Transverse colon (tissue), 3 donors: ENCODE data around the gene RFXAP.

Source experiments
- CTCF ChIP-seq, 5 experiments: fragments of 200-600 bp in 3 of 5; fragments of 450-650 bp in 2 of 5; sonication (generic) in 3 of 5; IDR thresholded peaks; 1 replicate in 2 of 5; 2 replicates in 3 of 5; pipeline ENCODE4 v1.5.1; 2016 to 2017; ENCODE audit warnings: antibody characterized with exemption in 5 of 5, inconsistent platforms in 3 of 5, mild to moderate bottlenecking in 2 of 5, moderate library complexity in 1 of 5
- EP300 ChIP-seq: sonication (generic); formaldehyde crosslinking; IDR thresholded peaks from one replicate; pipeline ENCODE4 v1.6.1; 2017; ENCODE audit warnings: antibody characterized with exemption, low read depth
- POLR2A ChIP-seq: fragments of 450-650 bp; IDR thresholded peaks from one replicate; pipeline ENCODE4 v1.6.1; 2016; ENCODE audit warnings: antibody characterized with exemption, mild to moderate bottlenecking, moderate library complexity

DNA sequence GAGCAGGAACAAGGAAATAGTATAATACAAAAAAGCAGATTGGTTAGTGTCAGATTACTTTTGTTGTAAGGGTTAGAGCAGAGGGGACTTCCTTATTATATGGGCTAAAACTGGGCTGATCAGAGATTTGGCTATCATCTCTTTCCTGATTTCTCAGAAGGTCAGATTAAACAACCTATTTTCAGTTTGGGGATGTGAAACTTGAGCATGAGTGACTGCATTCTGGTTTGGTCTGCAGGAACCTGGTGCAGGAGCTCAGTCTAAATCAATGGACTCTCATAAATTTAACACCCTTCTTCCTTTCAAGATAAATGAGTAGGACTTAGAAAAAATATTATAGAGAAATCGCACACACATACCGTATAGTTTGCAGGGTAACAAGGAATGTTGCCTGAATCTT is 12.9 kb upstream of the RFXAP start:
- TF ChIP-seq POLR2A, result no peak
- TF ChIP-seq CTCF (IDR thresholded peaks at IDR 0.05), result no peak
- no peak for TF ChIP-seq EP300
